ENCODE data around the gene TSFM. TPM values are rescaled to one million over a fixed set of nuclear protein-coding genes. Genes with fewer than 3 reads are reported as not detected.

The TSFM gene
- total and polyA plus RNA-seq, 9 of the 15 experiments (the other 6 are each of a cell fraction or from before 2014, with no cell fraction given) = 44.6 to 198 (median 60.2) TPM

GRCh38 chr12:57771873-57772428, 10.6 kb upstream of the TSFM start, which contains the start of gene METTL1 (continued):
- TF ChIP-seq ZBTB9 (CRISPR knock-in tag; IDR thresholded peaks at IDR 0.05) (peak; percentile 20; the same call in 1 of the 2 replicates), AFF4 (CRISPR knock-in tag; IDR thresholded peaks at IDR 0.05) (peak; percentile 64; the same call in 1 of the 2 replicates), XRCC5 (IDR thresholded peaks at IDR 0.05; ENCODE audit: low read depth, low read length) (peak; percentile 36; the same call in 1 of the 2 replicates), USF2 (CRISPR knock-in tag; IDR thresholded peaks at IDR 0.05) (no peak), BHLHE40 (IDR thresholded peaks at IDR 0.05; ENCODE audit: low read length) (no peak), THRB (CRISPR knock-in tag; conservative IDR thresholded peaks at IDR 0.05) (no peak), ZNF830 (CRISPR knock-in tag; IDR thresholded peaks at IDR 0.05) (no peak), TBP (optimal IDR thresholded peaks at IDR 0.05; ENCODE audit: low read depth, low read length) (peak; percentile 94), NFATC3 (IDR thresholded peaks at IDR 0.05) (no peak), TFAP4 (CRISPR knock-in tag; IDR thresholded peaks at IDR 0.05; ENCODE audit: borderline replicate concordance) (peak; percentile 98), CUX1 (CRISPR knock-in tag; IDR thresholded peaks at IDR 0.05) (no peak), RUNX1 (IDR thresholded peaks at IDR 0.05; ENCODE audit: low read depth) (no peak), MEF2D (tag; conservative IDR thresholded peaks at IDR 0.05; ENCODE audit: low read depth) (no peak), SOX6 (IDR thresholded peaks at IDR 0.05) (peak; percentile 41; the same call in 1 of the 2 replicates)

All from K562 (cell line).